GM23248 (cell line): Measurements from ENCODE around the gene ARFIP1.

Source experiments
- EZH2 ChIP-seq: fragments of 200-600 bp; sonication (generic); IDR thresholded peaks from 2 replicates; pipeline ENCODE4 v1.6.1; 2018; ENCODE audit warnings: antibody characterized with exemption, mild to moderate bottlenecking; ENCODE audit not compliant: insufficient read depth, poor library complexity, severe bottlenecking
- EZH2phosphoT487 ChIP-seq: fragments of 200-600 bp; sonication (generic); IDR thresholded peaks from 2 replicates; pipeline ENCODE4 v1.6.1; 2018; ENCODE audit warnings: antibody characterized with exemption, moderate library complexity, mild to moderate bottlenecking, low read depth; ENCODE audit not compliant: insufficient read depth

GRCh38 chr4:152819026-152819645, 39.4 kb downstream of the ARFIP1 start:
- TF ChIP-seq EZH2, result no peak
- no peak for TF ChIP-seq EZH2phosphoT487
